ENCODE results near the gene ZFAND2A. TPM values are rescaled to one million over a fixed set of nuclear protein-coding genes. Genes with fewer than 3 reads are reported as not detected.

Gene ZFAND2A
- total and polyA plus RNA-seq, 2 of the 8 experiments (the other 6 are each of a cell fraction or from before 2014, with no cell fraction given): 16.6 to 20.3 TPM

DNA sequence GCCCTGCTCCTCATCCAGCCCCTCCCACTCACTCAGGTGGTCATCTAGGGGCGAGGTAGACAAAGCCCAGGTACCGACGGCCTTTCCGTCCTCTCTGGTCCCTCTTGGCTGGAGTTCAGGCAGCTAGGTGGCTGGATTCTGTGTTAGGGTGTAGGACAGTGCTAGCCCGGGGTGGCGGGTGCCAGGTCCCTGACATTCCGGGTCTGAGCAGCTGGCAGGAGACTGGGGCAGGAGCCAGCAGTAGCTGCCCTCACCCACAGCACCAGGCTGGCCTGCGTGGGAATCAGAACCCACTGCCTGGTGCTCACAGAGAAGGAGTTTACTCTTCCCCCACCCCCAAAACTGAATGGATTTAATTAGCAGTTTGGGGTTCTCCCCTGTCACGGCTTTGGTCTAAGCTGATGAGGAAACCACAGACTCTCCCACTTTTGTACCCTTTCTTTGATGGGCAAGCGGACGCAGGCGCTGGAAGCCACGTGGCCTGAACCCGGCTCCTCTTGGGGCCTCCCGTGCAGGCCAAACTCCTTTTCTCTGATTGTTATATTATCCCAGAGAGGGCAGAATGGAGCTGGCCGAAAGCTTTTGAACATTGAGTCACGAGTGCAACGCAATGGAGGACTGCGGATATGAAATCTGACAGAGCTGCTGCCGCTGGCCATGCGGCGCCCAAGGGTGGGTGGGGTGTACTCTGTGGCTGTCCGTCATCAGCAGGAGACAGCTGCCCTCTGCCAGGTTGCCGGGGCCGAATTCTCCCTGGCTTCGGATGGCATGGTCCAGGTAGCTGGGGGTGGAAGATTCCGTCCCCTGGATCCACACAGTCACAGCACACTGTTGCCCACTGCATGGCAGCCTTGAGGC is 12.9 kb upstream of the ZFAND2A start:
- Histone ChIP-seq H2BK20ac (ENCODE audit: low read length) (no peak overlapping the region), H4K91ac (replicated peaks; ENCODE audit: insufficient read length, low read length) (no peak overlapping the region), H3K4me2 (ENCODE audit: insufficient read depth in 1 of 2, low read depth in 2 of 2, low read length in 2 of 2) (no peak overlapping the region), H3K14ac (ENCODE audit: insufficient read length) (no peak overlapping the region), H3K4ac (replicated peaks; ENCODE audit: insufficient read length, low read depth, low read length) (no peak overlapping the region), H3K27ac (ENCODE audit: low read depth, low read length) (no peak overlapping the region), H4K5ac (ENCODE audit: insufficient read length, low read depth, low read length) (no peak overlapping the region), H3K18ac (ENCODE audit: extremely low read depth, low read length) (no peak overlapping the region), H3K27me3 (replicated peaks in 1 of 4; ENCODE audit: control insufficient read depth in 3 of 4, extremely low read depth in 1 of 4, insufficient read depth in 3 of 4, low read length in 3 of 4) (no peaks in the 10 kb centered on the region; a peak in 2 of 7 replicates), H4K8ac (ENCODE audit: extremely low read depth, insufficient read depth, low read length) (no peak overlapping the region), H4K20me1 (replicated peaks in 1 of 2; ENCODE audit: control insufficient read depth in 1 of 2, insufficient read depth in 2 of 2, low read length in 2 of 2) (no peaks in the 10 kb centered on the region), H3K23me2 (ENCODE audit: low read depth, low read length) (no peaks in the 10 kb centered on the region), H3K23ac (ENCODE audit: insufficient read length) (no peak overlapping the region), H3K79me1 (ENCODE audit: low read depth, low read length) (no peaks in the 10 kb centered on the region), H3K4me1 (replicated peaks in 1 of 4; ENCODE audit: control insufficient read depth in 3 of 4, insufficient read depth in 4 of 4, low read length in 3 of 4) (no peaks in the 10 kb centered on the region; a peak in 3 of 7 replicates), H3K9me3 (ENCODE audit: insufficient read depth in 2 of 2, low read depth in 1 of 2, low read length in 1 of 2) (peaks cover 0 to 2% of the 10 kb centered on the region in 2 experiments; a peak in 2 of 4 replicates), H3K4me3 (ENCODE audit: extremely low read depth in 1 of 4, insufficient read depth in 2 of 4, low read depth in 3 of 4, low read length in 4 of 4) (no peak overlapping the region), H2AK5ac (ENCODE audit: low read depth, low read length) (no peak overlapping the region), H2BK15ac (ENCODE audit: low read length) (no peak overlapping the region), H2BK12ac (ENCODE audit: low read depth, low read length) (no peak overlapping the region), H3K36me3 (ENCODE audit: control insufficient read depth in 2 of 4, insufficient read depth in 4 of 4, low read length in 3 of 4) (no peaks in the 10 kb centered on the region), H3K79me2 (ENCODE audit: control insufficient read depth in 1 of 2, insufficient read depth in 2 of 2, low read length in 2 of 2) (no peaks in the 10 kb centered on the region), H2BK5ac (ENCODE audit: low read depth, low read length) (no peak overlapping the region), H2BK120ac (replicated peaks; ENCODE audit: low read depth, low read length) (no peak overlapping the region), H3K56ac (replicated peaks; ENCODE audit: insufficient read length, low read depth, low read length) (no peak overlapping the region), H2AFZ (ENCODE audit: low read length) (no peak overlapping the region; the same call in 1 of the 2 replicates), H3K9ac (replicated peaks in 1 of 4; ENCODE audit: extremely low read depth in 1 of 4, low read depth in 3 of 4, low read length in 3 of 4) (no peak overlapping the region)
- POLR2A ChIA-PET (ENCODE audit: partially characterized antibody): interaction anchor here (0.8 kb wide), 2 partner anchors 13 to 184 kb away, joined by 3 read pairs; partner anchors contain the start of gene ZFAND2A
- WGBS, 2 experiments (ENCODE audit: extremely low coverage in 1 of 2, insufficient coverage in 1 of 2, insufficient read length in 1 of 2, insufficient replicate concordance in 2 of 2, low coverage in 1 of 2, low lambda C conversion rate in 2 of 2, missing lambda C conversion rate in 1 of 2): 90% methylated on average over 26 of the region's 27 CpGs; no CpG with 5 or more reads in 1 of the 2 experiments
- DNase-seq (ENCODE audit: low read depth in 1 of 2, low spot score in 2 of 2) (no peak), FAIRE-seq (no peak)
- CTCF ChIA-PET (ENCODE audit: partially characterized antibody): interaction anchor here (0.8 to 4.1 kb wide), 11 partner anchors 10 to 215 kb away, joined by 3 to 31 read pairs (median 4); no protein-coding TSS in a partner anchor
- TF ChIP-seq SIRT6 (IDR thresholded peaks at IDR 0.05; ENCODE audit: low read length) (no peak), KDM5A (IDR thresholded peaks at IDR 0.05; ENCODE audit: low read length) (no peak), CEBPB (IDR thresholded peaks at IDR 0.05; ENCODE audit: low read depth, low read length) (no peak), FOSL1 (IDR thresholded peaks at IDR 0.05; ENCODE audit: insufficient read depth, low read depth, low read length) (no peak), JUND (IDR thresholded peaks at IDR 0.05; ENCODE audit: low read length) (no peak), SRF (IDR thresholded peaks at IDR 0.05; ENCODE audit: low read depth, low read length) (no peak), EZH2 (IDR thresholded peaks at IDR 0.05; ENCODE audit: low read depth, low read length, severe bottlenecking) (no peak)
